Endothelial cell (in vitro differentiated cells): ENCODE results near the gene TTC29. TPM values are rescaled to one million over a fixed set of nuclear protein-coding genes. Genes with fewer than 3 reads are reported as not detected.
"Not testable (repeated sequence)": the region's sequence is repeated elsewhere in the genome, so short reads cannot be mapped to it uniquely, and the experiment has no call there.

Source experiments
- DNase-seq: peaks from one replicate; pipeline ENCODE4 v3.0.0; 2021; ENCODE audit warnings: low spot score
- H3K27ac Mint-ChIP-seq: one replicate; pipeline ENCODE4 v1.8.0; 2021; ENCODE audit warnings: mixed read lengths, inconsistent platforms; ENCODE audit not compliant: unreplicated experiment
- H3K27me3 Mint-ChIP-seq: one replicate; pipeline ENCODE4 v1.8.0; 2021; ENCODE audit warnings: mild to moderate bottlenecking, moderate library complexity, mixed read lengths, inconsistent platforms; ENCODE audit not compliant: unreplicated experiment
- H3K36me3 Mint-ChIP-seq: one replicate; pipeline ENCODE4 v1.8.0; 2021; ENCODE audit warnings: mild to moderate bottlenecking, low read depth, mixed read lengths, inconsistent platforms; ENCODE audit not compliant: unreplicated experiment
- H3K4me1 Mint-ChIP-seq: one replicate; pipeline ENCODE4 v1.8.0; 2021; ENCODE audit warnings: mild to moderate bottlenecking, mixed read lengths, inconsistent platforms; ENCODE audit not compliant: unreplicated experiment
- H3K4me3 Mint-ChIP-seq: one replicate; pipeline ENCODE4 v1.8.0; 2021; ENCODE audit warnings: mild to moderate bottlenecking, mixed read lengths, inconsistent platforms; ENCODE audit not compliant: unreplicated experiment
- H3K9me3 Mint-ChIP-seq: one replicate; pipeline ENCODE4 v1.8.0; 2021; ENCODE audit warnings: mixed read lengths, inconsistent platforms; ENCODE audit not compliant: unreplicated experiment
- total RNA-seq: library from RNA; stranded (reverse); fragmentation: NEBNext Ultra II Directional; extraction: Animal tissue kit (Norgen Biotek cat#: 25700); gene quantifications from one replicate; pipeline ENCODE4 v1.2.1, GENCODE V29; 2021; ENCODE audit not compliant: unreplicated experiment
- TF ChIP-seq, protein P1 (sequence below): fragments of 200-600 bp; sonication (generic); IDR thresholded peaks from one replicate; pipeline ENCODE4 v1.5.0; 2021; ENCODE audit warnings: antibody characterized with exemption; ENCODE audit not compliant: unreplicated experiment

TTC29 gene
- total RNA-seq, 1 donor from 2014 or later, result 52.7 TPM

DNA sequence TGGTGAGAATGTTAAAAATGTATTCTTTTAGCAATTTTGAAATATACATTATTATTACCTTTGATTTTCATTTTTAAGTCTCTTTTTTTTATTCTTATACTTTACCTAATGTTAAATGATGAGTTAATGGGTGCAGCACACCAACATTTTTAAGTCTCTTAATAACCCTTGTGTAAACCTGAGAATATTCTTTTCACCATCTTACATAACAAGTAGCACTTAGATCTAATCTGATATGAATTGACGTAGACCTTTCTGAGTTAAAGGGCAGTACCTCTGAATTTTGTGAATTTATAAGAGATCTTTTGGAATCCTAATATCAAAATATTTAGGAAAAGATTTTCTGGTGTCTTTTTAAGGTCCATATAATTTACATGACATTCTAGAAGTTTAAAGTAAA lies 110.6 kb downstream of the TTC29 start:
- TF ChIP-seq, protein P1, sequence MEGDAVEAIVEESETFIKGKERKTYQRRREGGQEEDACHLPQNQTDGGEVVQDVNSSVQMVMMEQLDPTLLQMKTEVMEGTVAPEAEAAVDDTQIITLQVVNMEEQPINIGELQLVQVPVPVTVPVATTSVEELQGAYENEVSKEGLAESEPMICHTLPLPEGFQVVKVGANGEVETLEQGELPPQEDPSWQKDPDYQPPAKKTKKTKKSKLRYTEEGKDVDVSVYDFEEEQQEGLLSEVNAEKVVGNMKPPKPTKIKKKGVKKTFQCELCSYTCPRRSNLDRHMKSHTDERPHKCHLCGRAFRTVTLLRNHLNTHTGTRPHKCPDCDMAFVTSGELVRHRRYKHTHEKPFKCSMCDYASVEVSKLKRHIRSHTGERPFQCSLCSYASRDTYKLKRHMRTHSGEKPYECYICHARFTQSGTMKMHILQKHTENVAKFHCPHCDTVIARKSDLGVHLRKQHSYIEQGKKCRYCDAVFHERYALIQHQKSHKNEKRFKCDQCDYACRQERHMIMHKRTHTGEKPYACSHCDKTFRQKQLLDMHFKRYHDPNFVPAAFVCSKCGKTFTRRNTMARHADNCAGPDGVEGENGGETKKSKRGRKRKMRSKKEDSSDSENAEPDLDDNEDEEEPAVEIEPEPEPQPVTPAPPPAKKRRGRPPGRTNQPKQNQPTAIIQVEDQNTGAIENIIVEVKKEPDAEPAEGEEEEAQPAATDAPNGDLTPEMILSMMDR, result no peak
- Mint-ChIP-seq H3K27ac (no peak overlapping the region), H3K27me3 (no peaks in the 10 kb centered on the region), H3K4me1 (no peaks in the 10 kb centered on the region), H3K9me3 (no peaks in the 10 kb centered on the region), H3K4me3 (no peak overlapping the region), H3K36me3 (peaks cover 6% of the 10 kb centered on the region)
- no peak for DNase-seq

- TF ChIP-seq, protein P1, result no peak
- Mint-ChIP-seq H3K4me3 (no peak overlapping the region), H3K36me3 (peaks cover 6% of the 10 kb centered on the region), H3K4me1 (no peaks in the 10 kb centered on the region), H3K27me3 (no peaks in the 10 kb centered on the region), H3K9me3 (no peaks in the 10 kb centered on the region), H3K27ac (no peak overlapping the region)
- DNase-seq, result no peak
These were observed 111.2 kb downstream of the TTC29 start for GRCh38 chr4:146834263-146835034.

- no peak overlapping the region for H3K4me3 Mint-ChIP-seq
- H3K27me3 Mint-ChIP-seq, result no peaks in the 10 kb centered on the region
- H3K4me1 Mint-ChIP-seq, result no peaks in the 10 kb centered on the region
- no peak for DNase-seq
- TF ChIP-seq, protein P1, result no peak
- H3K36me3 Mint-ChIP-seq, result peaks cover 6% of the 10 kb centered on the region
- H3K27ac Mint-ChIP-seq, result no peak overlapping the region
- no peaks in the 10 kb centered on the region for H3K9me3 Mint-ChIP-seq
These were observed 112.1 kb downstream of the TTC29 start for GRCh38 chr4:146833530-146833929.

- H3K27me3 Mint-ChIP-seq, H3K27ac Mint-ChIP-seq, H3K9me3 Mint-ChIP-seq, DNase-seq, H3K4me1 Mint-ChIP-seq, H3K4me3 Mint-ChIP-seq: not testable (repeated sequence)
- peaks cover 34% of the 10 kb centered on the region for H3K36me3 Mint-ChIP-seq
These were observed 122.7 kb downstream of the TTC29 start for GRCh38 chr4:146822980-146823379.

GRCh38 chr4:146814750-146815149 lies 130.9 kb downstream of the TTC29 start:
- TF ChIP-seq, protein P1, result no peak
- Mint-ChIP-seq H3K4me3 (no peak overlapping the region), H3K27ac (no peak overlapping the region), H3K27me3 (no peaks in the 10 kb centered on the region), H3K36me3 (peaks cover 17% of the 10 kb centered on the region), H3K9me3 (no peaks in the 10 kb centered on the region), H3K4me1 (peaks cover 5% of the 10 kb centered on the region)
- no peak for DNase-seq
